A549 treated with AZD2906 at 1 μM for 4 hours (cell line): ENCODE results near the gene C9orf43. TPM values are rescaled to one million over a fixed set of nuclear protein-coding genes. Genes with fewer than 3 reads are reported as not detected.

Experiments used
- total RNA-seq: library from RNA; stranded (reverse); fragments of 200-300 nt; extraction: Qiagen RNA extraction; gene quantifications from 5 replicates; pipeline ENCODE4 v1.2.3, GENCODE V29; 2022

Gene C9orf43, protein sequence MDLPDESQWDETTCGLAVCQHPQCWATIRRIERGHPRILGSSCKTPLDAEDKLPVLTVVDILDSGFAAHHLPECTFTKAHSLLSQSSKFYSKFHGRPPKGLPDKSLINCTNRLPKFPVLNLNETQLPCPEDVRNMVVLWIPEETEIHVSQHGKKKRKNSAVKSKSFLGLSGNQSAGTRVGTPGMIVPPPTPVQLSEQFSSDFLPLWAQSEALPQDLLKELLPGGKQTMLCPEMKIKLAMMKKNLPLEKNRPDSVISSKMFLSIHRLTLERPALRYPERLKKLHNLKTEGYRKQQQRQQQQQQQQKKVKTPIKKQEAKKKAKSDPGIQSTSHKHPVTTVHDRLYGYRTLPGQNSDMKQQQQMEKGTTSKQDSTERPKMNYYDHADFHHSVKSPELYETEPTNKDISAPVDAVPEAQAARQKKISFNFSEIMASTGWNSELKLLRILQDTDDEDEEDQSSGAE
- 0.30 to 0.73 TPM (median 0.54 TPM) in 5 replicates for total RNA-seq

DNA sequence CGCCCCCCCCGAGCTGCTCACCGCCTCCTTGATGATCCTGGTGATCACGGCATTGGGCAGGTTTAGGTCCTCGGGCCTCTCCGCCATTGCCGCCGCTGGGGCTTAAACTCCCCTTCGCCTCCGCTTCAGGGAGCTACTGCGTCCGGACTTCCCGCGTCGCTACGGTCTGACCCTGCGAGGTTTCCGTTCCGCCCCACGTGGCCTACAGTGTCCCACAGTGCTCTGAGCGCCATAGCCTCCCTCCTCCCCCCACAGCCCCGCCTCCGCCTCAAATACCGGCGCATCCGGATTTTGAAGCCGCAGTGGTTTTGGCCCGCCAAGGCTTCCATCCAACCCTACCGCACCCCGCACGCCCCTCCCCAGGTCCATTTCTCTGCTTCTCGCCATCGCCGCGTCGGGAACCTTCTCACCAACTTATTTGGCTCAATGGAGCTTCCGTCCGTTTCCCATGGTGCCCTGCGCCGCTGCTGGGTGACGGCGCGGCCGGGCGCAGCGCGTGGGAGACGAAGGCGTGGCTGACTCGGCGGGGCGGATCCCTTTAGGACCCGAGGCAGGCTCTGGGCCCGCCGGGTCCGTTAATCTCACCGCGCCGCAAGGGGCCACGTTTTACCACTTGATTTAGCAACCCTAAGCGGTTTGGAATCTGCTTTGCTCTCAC, at the start of gene C9orf43, which contains the start of gene POLE3:
C9orf43 (plus strand) TSS at position 541 of the 658 bp plus-strand sequence. CDS start 2,747 bp downstream, outside the sequence.
POLE3 (minus strand) TSS at position 469 of the 658 bp plus-strand sequence; CDS start at position 87, 382 bp downstream.

DNA sequence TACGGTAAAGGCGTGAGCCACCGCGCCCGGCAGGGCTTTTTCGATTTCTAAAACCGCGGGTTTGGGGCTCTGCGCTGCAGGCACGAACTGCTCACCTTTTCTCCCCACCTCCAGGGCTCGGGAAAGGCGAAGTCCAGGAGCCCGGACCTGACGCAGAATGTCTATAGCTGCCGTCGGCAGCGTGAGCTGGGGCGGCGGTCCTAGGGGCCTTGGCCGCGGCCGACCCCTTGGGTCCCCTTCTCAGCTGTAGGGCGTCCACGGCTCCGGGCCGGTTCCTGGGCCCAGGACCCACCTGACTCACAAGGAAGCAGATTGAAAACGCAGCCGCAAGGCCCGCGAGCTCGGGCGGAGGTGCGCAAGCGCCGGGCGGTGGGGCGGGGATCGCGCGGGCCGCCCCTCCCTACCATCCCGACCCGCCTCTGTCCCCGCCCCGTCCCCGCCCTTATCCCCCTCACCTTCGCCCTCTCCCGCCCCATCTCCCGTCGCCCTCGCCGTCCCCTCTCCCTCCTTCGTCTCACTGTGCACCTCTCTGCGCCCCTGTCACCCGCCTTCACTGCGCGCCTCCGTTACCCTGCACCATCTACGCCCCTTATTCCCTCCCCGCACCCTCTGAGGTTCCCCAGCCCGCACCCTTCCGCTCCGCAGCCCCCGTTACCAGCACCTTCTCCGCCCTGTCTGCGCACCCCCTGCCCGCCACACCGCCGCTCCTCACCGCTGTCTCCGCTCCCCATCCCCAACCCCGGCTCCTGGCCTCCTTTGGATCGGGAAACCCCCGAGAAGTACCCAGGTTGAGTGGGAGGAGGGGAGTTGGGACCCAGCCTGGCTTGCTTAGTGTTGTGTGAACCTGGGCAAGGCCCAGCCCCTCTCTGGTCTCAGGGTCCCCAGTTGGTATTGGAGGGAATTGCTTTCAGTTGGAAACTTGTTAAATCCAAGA, 33.6 kb upstream of the C9orf43 start, which contains the start of gene HDHD3:
HDHD3 (minus strand) TSS at position 353 of the 934 bp plus-strand sequence. CDS start 2,632 bp downstream, outside the sequence.

DNA sequence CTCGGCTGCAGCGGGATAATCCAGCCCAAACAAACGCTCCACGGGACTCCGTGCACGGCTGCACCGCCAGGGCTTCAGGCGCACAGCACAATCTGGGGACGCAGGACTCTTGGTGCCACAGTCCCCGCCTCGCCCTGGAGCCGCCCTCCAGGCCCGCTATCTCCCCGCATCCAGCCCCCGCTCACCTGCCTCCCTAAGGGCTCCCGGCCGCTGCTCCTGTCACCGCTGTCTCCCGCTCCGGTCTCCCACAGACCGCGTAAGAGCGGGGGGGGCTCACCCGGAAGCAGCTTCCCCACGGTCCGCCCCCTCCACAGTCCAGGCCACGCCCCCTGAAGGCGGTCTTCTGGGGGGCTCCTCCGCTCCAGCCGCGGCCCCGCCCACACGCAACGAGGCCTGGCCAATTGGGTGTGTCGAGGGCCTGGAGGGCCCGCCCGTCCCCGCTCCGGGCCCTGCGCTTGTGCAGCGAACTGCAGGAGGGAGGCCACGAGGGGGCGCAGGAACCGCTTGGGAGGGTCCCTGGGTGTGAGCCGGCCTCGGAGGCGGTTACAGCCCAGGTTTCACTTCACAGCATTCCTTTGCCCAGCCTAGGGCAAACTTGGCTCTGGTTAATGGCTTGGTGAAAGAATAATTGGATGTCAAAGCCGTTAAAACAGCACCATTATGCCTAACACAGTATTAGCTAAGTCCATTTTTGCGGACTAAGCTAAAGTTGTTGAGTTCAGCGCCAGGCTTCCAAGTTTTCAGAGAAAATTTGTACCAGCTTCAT, 9.3 kb upstream of the C9orf43 start, which contains the start of gene ALAD:
ALAD (minus strand) TSS at position 258 of the 766 bp plus-strand sequence. CDS start 7,725 bp downstream, outside the sequence.

DNA sequence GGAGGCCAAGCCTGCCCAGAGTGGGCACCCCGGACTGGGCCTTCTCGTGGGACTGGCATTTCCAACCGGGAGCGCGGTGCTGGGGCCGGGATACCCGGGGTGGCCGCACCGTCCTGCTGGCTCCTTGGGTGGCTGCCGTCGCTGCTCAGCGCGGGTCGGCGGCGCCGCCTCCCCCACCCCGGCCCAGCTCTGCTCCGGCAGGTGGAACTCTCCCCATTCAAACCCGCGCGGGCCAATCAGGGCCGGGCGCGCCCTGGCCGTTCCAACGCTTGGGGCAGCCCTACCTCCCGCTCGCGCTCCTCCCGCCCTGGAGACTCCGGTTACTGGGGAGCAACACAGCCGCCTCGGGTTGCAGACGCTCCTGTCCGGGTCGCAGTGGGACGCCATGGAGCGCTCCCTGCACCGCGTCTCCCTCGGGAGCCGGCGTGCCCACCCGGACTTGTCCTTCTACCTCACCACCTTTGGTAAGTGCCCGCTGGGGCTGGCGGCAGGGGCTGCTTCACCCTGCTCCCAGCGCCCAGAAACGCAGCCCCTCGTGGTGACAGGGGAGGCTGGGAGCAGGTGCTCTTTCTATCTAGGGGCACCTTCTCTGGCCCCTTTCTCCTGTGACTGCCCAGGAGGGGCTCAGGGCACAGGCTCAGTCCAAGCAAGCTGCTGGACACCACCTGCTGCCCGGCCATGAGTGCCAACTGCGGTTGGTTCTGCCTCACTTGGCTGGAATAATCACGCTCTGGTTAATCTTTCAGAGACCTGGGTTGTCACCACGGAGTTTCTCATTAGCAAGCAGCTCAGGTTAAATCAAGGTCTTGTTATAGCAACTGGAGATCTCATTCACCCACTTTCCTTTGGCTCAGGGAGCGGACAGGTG, 53.1 kb downstream of the C9orf43 start, which contains the start of gene RGS3:
RGS3 (plus strand) TSS at position 310 of the 868 bp plus-strand sequence; CDS start at position 386, 76 bp downstream.

Other genes starting within 250 kb of the C9orf43 start
- 15.9 to 17.3 TPM (median 16.3 TPM) in 5 replicates for gene FKBP15, start 189.5 kb upstream of the C9orf43 start, total RNA-seq
- 16.9 to 21.8 TPM (median 17.7 TPM) in 5 replicates for gene SLC31A1, start 189.2 kb upstream of the C9orf43 start, total RNA-seq
- gene CDC26, start 135.2 kb upstream of the C9orf43 start, total RNA-seq = 41.2 to 56.4 TPM (median 45.1 TPM) in 5 replicates
- 48.8 to 57.9 TPM (median 52.0 TPM) in 5 replicates for gene PRPF4, start 135.1 kb upstream of the C9orf43 start, total RNA-seq
- gene RNF183, start 107.4 kb upstream of the C9orf43 start, total RNA-seq = 0.10 to 0.19 TPM in 2 of 5 replicates, not detected in the others
- gene WDR31, start 70.5 kb upstream of the C9orf43 start, total RNA-seq = 0.96 to 1.4 TPM (median 1.1 TPM) in 5 replicates
- 0.07 to 0.12 TPM (median 0.09 TPM) in 5 replicates for gene BSPRY, start 61.2 kb upstream of the C9orf43 start, total RNA-seq
- 20.3 to 24.8 TPM (median 22.6 TPM) in 5 replicates for gene HDHD3, start 33.8 kb upstream of the C9orf43 start, total RNA-seq
- 12.9 to 17.1 TPM (median 14.3 TPM) in 5 replicates for gene ALAD, start 9.5 kb upstream of the C9orf43 start, total RNA-seq
- gene POLE3, start 72 bp upstream of the C9orf43 start, total RNA-seq = 96.3 to 116 TPM (median 103 TPM) in 5 replicates
- 13.8 to 18.1 TPM (median 16.2 TPM) in 5 replicates for gene RGS3, start 53.0 kb downstream of the C9orf43 start, total RNA-seq